GM12891 (cell line): ENCODE data around the gene PSAP.

ENCODE experiments used
- DNase-seq: peaks from one replicate; pipeline ENCODE4 v3.0.0; 2011; ENCODE audit warnings: low spot score; ENCODE audit not compliant: insufficient read length
- FAIRE-seq: peaks from 2 replicates; lab custom pipeline; 2011; peaks lifted over from hg19 to GRCh38; lab: Jason Lieb, UNC
- PAX5 ChIP-seq: IDR thresholded peaks from 2 replicates; pipeline ENCODE4 v1.6.1; 2011; ENCODE audit warnings: low read length, moderate library complexity, mild to moderate bottlenecking; ENCODE audit not compliant: insufficient read depth, severe bottlenecking
- POLR2A ChIP-seq: IDR thresholded peaks from 2 replicates; pipeline ENCODE4 v1.6.1; 2011; ENCODE audit warnings: low read depth, low read length, control low read depth
- POLR2AphosphoS5 ChIP-seq: IDR thresholded peaks from 2 replicates; pipeline ENCODE4 v1.6.1; 2011; ENCODE audit warnings: low read depth, low read length, control low read depth
- POU2F2 ChIP-seq: IDR thresholded peaks from 2 replicates; pipeline ENCODE4 v1.6.1; 2011; ENCODE audit warnings: low read depth, mild to moderate bottlenecking, control low read depth, low read length, moderate library complexity
- SPI1 ChIP-seq: IDR thresholded peaks from 2 replicates; pipeline ENCODE4 v1.6.1; 2011; ENCODE audit warnings: low read depth, low read length, control low read depth
- TAF1 ChIP-seq: IDR thresholded peaks from 2 replicates; pipeline ENCODE4 v1.6.1; 2011; ENCODE audit warnings: low read depth, low read length, control low read depth

PSAP gene

GRCh38 chr10:71844084-71844483 lies 7.0 kb downstream of the PSAP start:
- FAIRE-seq (no peak), DNase-seq (no peak)
- no peak for TF ChIP-seq SPI1
- TF ChIP-seq POU2F2, result no peak
- no peak for TF ChIP-seq PAX5
- TF ChIP-seq POLR2AphosphoS5, result no peak
- no peak for TF ChIP-seq POLR2A
- no peak for TF ChIP-seq TAF1

DNA sequence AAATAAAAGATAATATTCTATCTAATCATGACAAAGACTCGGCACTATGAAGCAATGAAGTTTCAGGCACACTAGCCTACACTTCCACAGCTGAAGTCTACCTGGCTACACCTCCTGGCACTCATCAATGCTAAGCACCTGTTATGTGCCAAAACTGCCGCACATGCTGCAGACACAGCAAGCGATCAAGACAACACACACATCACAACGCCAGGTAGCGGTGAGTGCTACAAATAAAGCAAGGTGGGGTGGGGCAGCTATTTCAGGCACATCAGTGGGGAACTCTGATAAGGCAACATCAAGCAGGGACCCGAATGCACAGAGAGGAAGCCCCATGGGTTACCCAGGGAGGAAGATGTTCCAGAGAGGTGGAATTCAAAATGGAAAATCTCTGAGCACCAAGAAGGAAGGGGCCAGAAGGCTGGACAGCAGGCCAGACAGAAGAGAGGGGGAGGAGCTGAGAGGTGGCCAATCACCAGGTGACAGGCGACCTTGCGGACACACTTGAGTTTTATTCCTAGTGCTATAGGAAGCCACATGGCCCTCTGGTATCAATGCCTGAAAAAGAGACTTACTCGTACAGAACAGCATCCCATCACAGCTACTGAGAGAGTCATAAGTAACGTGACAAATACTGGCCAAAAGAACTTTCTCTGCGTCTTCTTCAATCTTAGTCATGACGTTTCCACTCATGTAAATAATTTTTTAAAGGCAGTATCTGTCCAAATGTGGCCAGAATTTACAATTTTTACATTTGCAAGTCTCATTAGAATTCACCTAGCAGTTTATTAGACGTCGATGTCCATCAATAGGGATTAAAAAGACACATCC lies 8.0 kb downstream of the PSAP start:
- no peak for DNase-seq
- no peak for TF ChIP-seq TAF1
- no peak for TF ChIP-seq POU2F2
- no peak for TF ChIP-seq PAX5
- TF ChIP-seq POLR2AphosphoS5, result no peak
- no peak for TF ChIP-seq POLR2A
- no peak for TF ChIP-seq SPI1
- FAIRE-seq, result no peak

- TF ChIP-seq PAX5 (no peak), SPI1 (peak; percentile 25; the same call in 1 of the 2 replicates)
- no peak for DNase-seq
These were observed 8.6 kb downstream of the PSAP start for GRCh38 chr10:71842422-71842821.

GRCh38 chr10:71840958-71841335 lies 10.1 kb downstream of the PSAP start:
- DNase-seq (no peak), FAIRE-seq (no peak)
- TF ChIP-seq POU2F2 (no peak), TAF1 (no peak), POLR2AphosphoS5 (no peak), POLR2A (no peak), SPI1 (no peak), PAX5 (no peak)

More at GRCh38 chr10:71842422-71842821, 8.6 kb downstream of the PSAP start:
- FAIRE-seq, result no peak

GRCh38 chr10:71840177-71840957 lies 10.7 kb downstream of the PSAP start:
- no peak for FAIRE-seq
- DNase-seq, result no peak
- TF ChIP-seq TAF1, result no peak
- no peak for TF ChIP-seq PAX5
- no peak for TF ChIP-seq POU2F2
- no peak for TF ChIP-seq POLR2AphosphoS5
- no peak for TF ChIP-seq SPI1
- TF ChIP-seq POLR2A, result no peak

DNA sequence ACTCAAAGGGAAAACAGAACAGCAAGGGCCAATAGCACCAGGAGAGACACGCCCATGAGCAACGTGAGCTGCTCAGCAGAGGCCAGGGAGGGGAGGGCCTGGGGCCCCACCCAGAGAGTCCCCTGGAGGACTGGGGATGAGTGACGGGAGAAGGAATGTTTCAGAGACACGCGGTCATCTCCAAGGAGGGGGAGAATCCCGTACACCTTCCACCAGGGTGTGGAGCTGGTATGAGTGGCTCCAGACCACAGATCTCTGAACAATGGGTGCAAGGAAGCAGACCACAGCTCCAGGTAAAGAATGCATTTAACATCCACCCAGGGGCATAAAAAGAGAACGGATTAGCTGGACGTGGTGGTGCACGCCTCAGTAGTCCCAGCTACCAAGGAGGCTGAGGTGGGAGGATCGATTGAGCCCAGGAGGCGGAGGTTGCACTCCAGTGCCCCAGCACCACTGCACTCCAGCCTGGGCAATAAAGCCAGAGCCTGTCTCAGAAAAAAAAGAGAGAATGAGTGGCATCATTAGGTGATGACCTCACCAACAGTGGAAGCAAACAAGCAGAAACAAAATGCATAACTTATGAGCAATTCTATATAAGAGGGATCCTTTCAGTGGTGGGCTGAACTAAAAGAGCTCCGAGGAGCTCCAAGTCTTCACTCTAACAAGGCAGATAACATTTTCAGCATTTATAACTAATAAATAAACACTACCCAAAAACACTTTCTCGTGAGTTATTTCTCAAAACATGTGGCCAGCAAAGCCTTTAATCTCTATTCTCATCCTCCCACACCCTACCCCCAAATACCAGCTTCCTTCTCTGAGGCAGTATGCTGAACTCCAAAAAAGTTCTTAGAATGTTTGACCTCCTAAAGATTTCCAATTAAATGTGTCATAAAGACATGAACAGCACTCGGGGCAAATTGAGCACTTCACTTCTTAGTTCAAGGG lies 12.5 kb downstream of the PSAP start:
- FAIRE-seq, result no peak
- no peak for TF ChIP-seq TAF1
- TF ChIP-seq POLR2A, result no peak
- no peak for TF ChIP-seq POU2F2
- TF ChIP-seq POLR2AphosphoS5, result no peak
- TF ChIP-seq PAX5, result no peak
- no peak for DNase-seq

DNA sequence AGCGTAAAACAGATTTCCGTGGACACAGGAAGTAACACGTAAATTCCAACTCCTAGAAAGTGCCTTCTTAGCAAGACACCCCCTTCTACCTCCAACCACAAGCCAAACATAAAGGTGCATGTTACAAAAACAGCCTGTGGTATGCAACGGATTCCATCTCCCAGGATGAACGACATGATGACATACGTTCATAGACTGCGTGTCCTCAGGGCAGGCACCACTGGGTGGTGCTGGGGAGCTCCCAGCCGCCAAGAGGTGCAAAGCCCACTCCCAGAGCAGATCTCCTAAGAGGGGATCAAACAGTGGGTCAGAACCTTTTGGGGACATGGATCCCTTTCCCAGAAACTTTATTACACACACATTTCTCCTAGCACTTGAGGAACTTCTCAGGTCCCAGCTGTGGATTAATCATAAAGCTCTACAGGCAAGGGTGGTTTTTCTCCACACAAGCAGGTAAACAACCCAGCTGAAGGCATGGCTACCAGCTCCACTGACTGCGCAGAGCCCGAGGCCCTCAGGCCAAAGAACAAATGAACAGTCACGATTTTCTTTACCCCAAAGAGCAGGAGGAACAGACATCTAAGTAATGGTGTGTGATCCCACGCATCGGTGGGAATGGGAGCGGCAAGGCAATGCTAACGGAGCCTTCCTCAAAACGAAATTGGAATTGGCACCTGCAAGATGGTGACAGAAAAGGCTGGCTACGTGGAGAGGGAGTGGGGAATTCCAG lies 13.8 kb downstream of the PSAP start:
- DNase-seq (no peak), FAIRE-seq (no peak)
- no peak for TF ChIP-seq POU2F2
- TF ChIP-seq PAX5, result no peak
- TF ChIP-seq POLR2A, result no peak
- TF ChIP-seq SPI1, result no peak
- TF ChIP-seq POLR2AphosphoS5, result no peak
- TF ChIP-seq TAF1, result no peak

GRCh38 chr10:71836596-71836974 lies 14.5 kb downstream of the PSAP start:
- no peak for DNase-seq
- FAIRE-seq, result no peak
- TF ChIP-seq SPI1, result peak; percentile 41
- TF ChIP-seq POU2F2, result no peak
- no peak for TF ChIP-seq POLR2AphosphoS5
